IPS-15b (cell line): ENCODE results near the gene RPS6KL1.

Experiments used
- H3K27me3 ChIP-seq: one replicate; pipeline ENCODE4 v1.6.1; 2013; ENCODE audit warnings: low read length; ENCODE audit not compliant: control insufficient read depth, insufficient read depth
- H3K36me3 ChIP-seq: one replicate; pipeline ENCODE4 v1.6.1; 2013; ENCODE audit warnings: low read length; ENCODE audit not compliant: control insufficient read depth, insufficient read depth
- H3K4me1 ChIP-seq: one replicate; pipeline ENCODE4 v1.6.1; 2013; ENCODE audit warnings: mild to moderate bottlenecking, low read length; ENCODE audit not compliant: control insufficient read depth, insufficient read depth
- H3K4me3 ChIP-seq: one replicate; pipeline ENCODE4 v1.5.1; 2013; ENCODE audit warnings: low read depth, low read length
- H3K9ac ChIP-seq: one replicate; pipeline ENCODE4 v1.6.1; 2013; ENCODE audit warnings: low read depth, mild to moderate bottlenecking, low read length
- H3K9me3 ChIP-seq: one replicate; pipeline ENCODE4 v1.6.1; 2013; ENCODE audit warnings: mild to moderate bottlenecking, low read length; ENCODE audit not compliant: control insufficient read depth, insufficient read depth

The RPS6KL1 gene

DNA sequence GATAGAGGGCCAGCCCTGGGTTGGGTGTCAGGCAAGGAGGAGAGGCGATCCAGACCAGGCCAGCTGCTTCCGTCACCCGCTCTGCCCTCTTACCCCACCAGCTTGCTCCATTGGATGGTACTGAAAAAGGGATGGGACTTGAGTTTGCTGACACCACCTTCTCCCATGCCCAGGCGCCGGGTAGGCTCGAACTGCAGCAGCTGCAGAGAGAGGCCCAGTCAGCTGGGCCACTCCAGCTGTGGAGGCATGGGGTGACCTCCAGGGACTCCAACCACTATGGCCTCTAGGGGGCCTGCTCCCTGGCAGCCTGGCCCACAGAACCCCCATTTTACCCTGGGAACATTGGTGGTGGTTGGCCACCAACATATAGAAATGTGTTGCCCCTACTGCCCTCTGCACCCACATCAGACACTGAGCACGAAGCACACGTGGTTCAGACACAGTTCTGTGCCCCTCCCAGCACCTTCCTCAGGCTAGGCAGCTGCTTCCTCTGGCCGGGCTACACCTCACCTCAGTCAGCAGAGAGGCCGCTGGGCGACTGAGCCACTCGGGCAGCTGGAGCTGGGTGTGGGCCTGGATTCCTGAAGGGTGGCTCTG lies 16.0 kb downstream of the RPS6KL1 start:
- Histone ChIP-seq H3K36me3 (peaks cover 24% of the 10 kb centered on the region), H3K9ac (no peak overlapping the region), H3K4me1 (no peaks in the 10 kb centered on the region), H3K4me3 (no peak overlapping the region), H3K27me3 (no peaks in the 10 kb centered on the region), H3K9me3 (no peaks in the 10 kb centered on the region)

DNA sequence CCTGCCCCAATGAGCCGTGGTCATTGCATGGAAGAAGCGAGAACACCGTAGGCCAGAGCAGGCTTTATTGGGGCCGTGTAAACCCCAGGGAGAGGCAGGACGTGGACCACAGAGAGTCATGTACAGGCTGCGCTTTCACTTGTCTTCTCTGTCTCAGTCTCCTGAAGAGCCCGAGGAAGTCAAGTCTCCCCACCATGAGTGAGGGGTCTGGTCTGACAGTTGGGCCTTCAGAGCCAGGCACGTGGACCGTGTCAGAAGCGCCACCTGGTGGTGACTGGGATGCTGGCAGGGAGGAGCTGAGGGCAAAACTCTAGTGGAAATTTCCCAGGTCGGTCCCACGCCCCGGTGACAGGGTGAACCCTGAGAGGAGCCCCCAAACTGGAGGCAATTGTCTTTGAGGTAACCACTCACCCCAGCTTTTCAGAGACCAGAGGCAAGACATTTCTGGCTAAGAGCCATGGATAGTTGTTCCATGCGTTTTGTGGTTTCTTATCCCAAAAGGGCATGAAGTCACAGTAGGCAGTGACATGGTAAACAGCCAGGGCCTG lies 17.4 kb downstream of the RPS6KL1 start:
- no peaks in the 10 kb centered on the region for H3K4me1 ChIP-seq
- H3K9me3 ChIP-seq = no peaks in the 10 kb centered on the region
- H3K9ac ChIP-seq = no peak overlapping the region
- H3K27me3 ChIP-seq = no peaks in the 10 kb centered on the region
- no peak overlapping the region for H3K4me3 ChIP-seq
- peaks cover 37% of the 10 kb centered on the region for H3K36me3 ChIP-seq

DNA sequence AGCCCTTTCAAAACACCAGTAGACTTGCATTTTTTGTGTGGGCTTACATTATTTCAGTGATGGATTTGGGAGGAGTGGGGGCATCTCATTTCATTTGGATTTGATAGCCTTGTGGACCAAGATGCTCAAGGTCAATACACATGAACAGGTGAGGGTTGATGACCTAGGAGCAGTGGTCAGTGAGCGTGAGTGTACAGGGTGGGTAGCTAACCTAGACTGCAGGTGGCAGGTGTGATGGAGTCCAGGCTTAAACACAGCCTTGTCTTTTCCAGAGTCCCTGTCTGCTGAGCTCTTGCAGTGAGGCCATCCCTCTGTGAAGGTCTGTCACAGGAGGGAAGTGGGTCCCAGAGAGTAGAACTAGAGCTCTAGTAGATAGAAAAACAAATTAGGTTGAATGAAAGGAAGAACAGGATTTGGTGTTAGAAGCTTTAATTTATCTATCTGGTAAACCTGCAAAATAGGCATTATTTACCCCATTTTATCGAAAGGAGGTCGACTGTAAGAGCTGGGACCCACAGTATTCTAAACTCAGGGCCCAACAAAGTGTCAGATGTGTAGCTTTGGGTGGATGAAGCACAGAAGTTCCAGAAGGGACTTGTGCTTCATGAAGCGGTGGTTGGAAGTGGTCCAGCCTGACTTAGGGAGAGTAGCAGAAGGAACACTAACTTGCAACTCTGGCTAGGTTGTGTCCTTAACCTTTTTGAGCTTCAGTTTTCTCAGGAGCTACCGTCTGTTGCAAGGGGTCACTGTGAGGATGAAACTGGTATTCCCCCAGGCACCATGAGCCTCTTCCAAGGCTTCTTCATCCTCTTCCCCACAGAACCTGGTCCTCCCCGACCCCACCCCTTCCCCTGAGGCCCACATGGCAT lies 18.2 kb downstream of the RPS6KL1 start:
- Histone ChIP-seq H3K4me1 (no peaks in the 10 kb centered on the region), H3K36me3 (peaks cover 44% of the 10 kb centered on the region), H3K9ac (no peak overlapping the region), H3K4me3 (no peak overlapping the region), H3K27me3 (no peaks in the 10 kb centered on the region), H3K9me3 (no peaks in the 10 kb centered on the region)

DNA sequence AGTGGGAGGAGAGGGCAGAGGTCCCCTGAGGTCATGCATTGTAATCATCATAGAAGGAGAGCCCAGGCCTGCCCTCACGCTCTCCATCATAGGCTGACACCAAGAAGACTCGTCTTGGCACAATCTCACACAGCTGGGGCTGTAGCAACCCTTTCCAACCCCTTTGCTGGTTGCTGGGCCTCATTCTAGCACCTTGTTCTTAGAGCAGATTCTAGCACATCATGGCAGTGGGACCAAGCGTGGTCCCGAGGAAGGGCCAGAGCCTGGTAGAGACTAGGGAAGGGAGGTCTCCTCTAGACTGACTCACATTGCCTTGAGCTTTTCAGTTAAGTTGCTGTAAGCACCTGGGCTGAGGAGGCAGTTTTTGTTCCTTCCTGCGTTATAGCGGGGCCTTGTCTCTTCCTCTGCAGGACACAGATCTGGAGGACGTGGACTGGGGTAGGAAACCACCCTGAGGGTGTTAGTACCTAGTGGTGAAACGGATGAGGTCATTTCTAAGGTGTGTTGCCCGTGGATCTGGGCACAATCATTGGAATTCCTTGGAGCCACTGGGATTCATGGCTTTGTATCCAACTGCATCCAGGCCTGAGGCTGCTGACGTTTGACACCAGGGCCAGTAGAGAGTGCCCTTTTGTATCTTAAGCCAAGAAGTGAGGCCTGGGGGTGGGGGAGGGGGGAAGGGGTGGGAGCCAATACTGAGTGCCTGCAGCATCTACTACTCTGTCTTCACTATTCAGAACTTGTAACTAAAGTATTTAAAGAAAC lies 19.9 kb downstream of the RPS6KL1 start:
- Histone ChIP-seq H3K4me1 (no peaks in the 10 kb centered on the region), H3K9me3 (no peaks in the 10 kb centered on the region), H3K9ac (no peak overlapping the region), H3K36me3 (peaks cover 59% of the 10 kb centered on the region), H3K4me3 (no peak overlapping the region), H3K27me3 (no peaks in the 10 kb centered on the region)

DNA sequence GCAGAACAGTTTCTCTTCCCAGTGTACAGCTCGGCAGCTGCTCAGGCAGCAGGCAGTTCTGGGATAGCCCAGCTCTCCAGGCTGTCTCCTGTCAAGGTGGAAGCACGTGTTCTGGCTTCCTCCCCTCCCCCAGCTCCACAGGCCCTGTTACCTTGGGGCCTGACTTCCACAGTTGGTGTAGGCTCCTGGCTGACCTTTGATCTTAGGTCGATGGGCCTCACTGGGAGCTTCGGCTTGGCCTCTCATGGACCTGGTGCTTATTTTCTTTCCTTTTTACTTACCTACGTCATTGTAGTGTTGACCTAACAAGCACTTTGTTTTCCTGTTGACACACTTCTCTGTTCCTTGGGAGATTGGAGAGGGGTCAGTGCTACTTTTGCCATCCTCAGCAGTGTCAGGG lies 24.4 kb downstream of the RPS6KL1 start:
- H3K27me3 ChIP-seq = no peaks in the 10 kb centered on the region
- H3K4me3 ChIP-seq = no peak overlapping the region
- no peak overlapping the region for H3K9ac ChIP-seq
- H3K9me3 ChIP-seq = no peaks in the 10 kb centered on the region
- H3K4me1 ChIP-seq = no peaks in the 10 kb centered on the region
- peaks cover 89% of the 10 kb centered on the region for H3K36me3 ChIP-seq

DNA sequence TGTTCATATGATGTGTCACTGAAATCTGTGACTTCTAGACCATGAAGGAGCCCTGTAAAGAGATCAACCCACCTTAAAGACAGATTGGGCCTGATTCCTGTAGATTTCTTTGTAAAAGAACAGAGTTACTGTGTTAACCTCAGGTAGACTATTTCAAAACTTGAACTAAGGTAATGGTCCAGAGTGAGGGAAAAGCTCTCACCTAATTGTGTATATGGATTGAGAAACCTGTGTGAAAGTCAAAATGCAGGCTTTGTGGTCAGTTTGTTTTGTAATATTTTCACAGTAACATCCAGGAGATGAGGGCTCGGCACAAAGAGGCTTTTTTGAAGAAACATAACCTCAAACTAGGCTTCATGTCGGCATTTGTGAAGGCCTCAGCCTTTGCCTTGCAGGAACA lies 25.0 kb downstream of the RPS6KL1 start:
- Histone ChIP-seq H3K4me1 (no peaks in the 10 kb centered on the region), H3K4me3 (no peak overlapping the region), H3K36me3 (peaks cover 91% of the 10 kb centered on the region), H3K9me3 (no peaks in the 10 kb centered on the region), H3K9ac (no peak overlapping the region), H3K27me3 (no peaks in the 10 kb centered on the region)

DNA sequence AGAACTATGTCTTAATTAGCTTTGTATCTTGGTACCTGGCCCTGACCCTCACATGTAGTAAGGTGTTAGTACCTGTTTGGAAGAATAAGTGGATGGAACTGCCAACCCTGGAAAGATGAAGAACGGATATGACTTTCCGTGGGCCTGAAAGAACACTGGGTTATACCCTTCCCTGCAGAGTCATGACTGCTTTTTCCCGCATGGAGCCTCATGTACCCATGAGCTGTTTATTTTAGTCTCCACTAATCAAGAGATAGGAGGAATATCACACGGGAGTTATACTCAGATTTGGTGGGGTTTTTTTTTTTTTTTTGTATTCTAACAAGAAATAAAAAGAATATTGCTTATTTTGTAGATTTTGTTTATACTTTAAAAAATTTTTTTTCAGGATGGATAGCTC lies 25.4 kb downstream of the RPS6KL1 start:
- Histone ChIP-seq H3K4me1 (no peaks in the 10 kb centered on the region), H3K9me3 (no peaks in the 10 kb centered on the region), H3K36me3 (peaks cover 91% of the 10 kb centered on the region), H3K27me3 (no peaks in the 10 kb centered on the region), H3K9ac (no peak overlapping the region), H3K4me3 (no peak overlapping the region)

DNA sequence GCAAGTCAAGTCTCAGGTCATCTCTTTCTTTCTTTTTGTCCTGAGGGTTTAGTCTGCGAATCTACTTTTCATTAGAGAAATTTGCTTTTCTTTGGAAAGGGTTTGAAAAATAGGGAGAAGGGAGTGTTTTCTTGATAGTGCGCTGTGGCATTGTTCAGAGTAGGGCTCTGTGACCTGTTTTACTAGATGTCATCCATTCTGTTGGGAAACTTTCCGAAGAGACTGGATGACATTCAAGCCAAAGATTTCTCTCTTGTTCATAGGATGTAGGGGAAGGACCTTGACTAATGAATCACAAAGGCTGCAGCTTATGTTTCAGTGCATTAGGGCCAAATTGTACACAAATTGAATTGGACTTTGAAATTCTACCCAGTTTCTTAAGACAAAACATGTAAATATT lies 26.7 kb downstream of the RPS6KL1 start:
- H3K9me3 ChIP-seq = no peaks in the 10 kb centered on the region
- peaks cover 86% of the 10 kb centered on the region for H3K36me3 ChIP-seq
- no peak overlapping the region for H3K4me3 ChIP-seq
- H3K9ac ChIP-seq = no peak overlapping the region
- no peaks in the 10 kb centered on the region for H3K27me3 ChIP-seq
- no peaks in the 10 kb centered on the region for H3K4me1 ChIP-seq

DNA sequence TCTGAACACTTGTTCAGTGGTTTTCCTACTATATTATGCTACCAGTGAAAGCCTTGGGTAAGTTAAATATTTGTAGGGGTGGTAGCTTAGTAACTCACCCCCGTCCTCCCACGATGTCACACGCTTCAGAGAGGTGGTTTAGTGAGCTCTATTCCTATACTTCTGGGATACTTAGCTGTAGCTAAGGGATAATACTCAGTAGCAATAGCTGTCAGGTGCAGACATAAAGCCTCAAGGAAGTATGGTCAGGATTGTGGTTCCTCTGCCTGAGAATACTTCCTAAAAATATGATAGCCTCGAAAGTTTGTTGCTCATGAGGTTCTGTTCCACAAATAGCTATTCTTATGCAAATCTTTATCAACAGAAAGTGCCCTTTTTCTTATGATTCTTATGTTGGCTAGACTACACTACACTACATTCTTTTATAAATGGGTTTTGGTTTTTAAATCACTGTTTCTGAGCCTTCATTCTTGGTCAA lies 29.4 kb downstream of the RPS6KL1 start:
- Histone ChIP-seq H3K36me3 (peaks cover 61% of the 10 kb centered on the region), H3K9me3 (no peaks in the 10 kb centered on the region), H3K9ac (no peak overlapping the region), H3K4me3 (no peak overlapping the region), H3K27me3 (no peaks in the 10 kb centered on the region), H3K4me1 (no peaks in the 10 kb centered on the region)

DNA sequence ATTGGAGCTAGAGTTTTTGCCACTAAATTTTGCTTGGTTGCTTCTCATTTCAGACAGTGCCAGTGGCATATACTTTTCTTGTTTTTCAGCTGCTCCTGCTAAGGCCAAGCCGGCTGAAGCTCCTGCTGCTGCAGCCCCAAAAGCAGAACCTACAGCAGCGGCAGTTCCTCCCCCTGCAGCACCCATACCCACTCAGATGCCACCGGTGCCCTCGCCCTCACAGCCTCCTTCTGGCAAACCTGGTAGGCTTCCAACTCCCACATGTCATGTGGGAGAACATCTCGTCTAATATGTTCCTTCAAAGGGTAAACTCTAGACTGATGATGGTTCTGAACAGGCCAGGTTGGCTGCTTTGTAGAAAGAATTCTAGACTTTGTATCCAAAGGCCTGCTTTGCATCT lies 30.3 kb downstream of the RPS6KL1 start:
- H3K9me3 ChIP-seq = no peaks in the 10 kb centered on the region
- no peak overlapping the region for H3K4me3 ChIP-seq
- no peaks in the 10 kb centered on the region for H3K4me1 ChIP-seq
- no peak overlapping the region for H3K9ac ChIP-seq
- H3K36me3 ChIP-seq = peaks cover 53% of the 10 kb centered on the region
- H3K27me3 ChIP-seq = no peaks in the 10 kb centered on the region

DNA sequence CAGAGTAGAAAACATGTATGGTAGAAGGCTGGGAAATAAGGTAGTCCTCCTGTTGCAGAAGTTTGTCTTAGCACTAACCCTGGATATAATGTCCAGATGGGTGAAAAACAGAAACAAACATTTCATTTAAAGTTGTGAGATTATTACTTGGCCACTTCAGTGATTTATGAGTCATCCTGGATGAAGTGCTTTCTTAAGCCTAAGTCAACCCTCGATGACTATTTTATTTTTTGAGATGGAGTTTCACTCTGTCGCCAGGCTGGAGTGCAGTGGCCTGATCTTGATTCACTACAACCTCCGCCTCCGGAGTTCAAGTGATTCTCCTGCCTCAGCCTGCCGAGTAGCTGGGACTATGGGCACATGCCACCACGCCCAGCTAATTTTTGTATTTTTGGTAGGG lies 31.2 kb downstream of the RPS6KL1 start:
- Histone ChIP-seq H3K9me3 (no peaks in the 10 kb centered on the region), H3K4me1 (peaks cover 3% of the 10 kb centered on the region), H3K36me3 (peaks cover 44% of the 10 kb centered on the region), H3K4me3 (no peak overlapping the region), H3K9ac (no peak overlapping the region), H3K27me3 (no peaks in the 10 kb centered on the region)
